Sigmoid colon (tissue), 7 donors: ENCODE data around the gene LAPTM5. TPM values are rescaled to one million over a fixed set of nuclear protein-coding genes. Genes with fewer than 3 reads are reported as not detected.

Experiments
- DNase-seq: peaks from one replicate; pipeline ENCODE4 v3.0.0-alpha.2; 2019
- H3K27ac ChIP-seq, 4 donors: fragments of 200-600 bp; sonication (generic); one replicate each; pipeline ENCODE4 v1.5.1; 2016 to 2019; ENCODE audit warnings: mild to moderate bottlenecking in 1 of 4
- H3K27me3 ChIP-seq, 3 donors: fragments of 200-600 bp; sonication (generic); one replicate each; pipeline ENCODE4 v1.5.1; 2019; ENCODE audit warnings: mild to moderate bottlenecking in 1 of 3
- H3K36me3 ChIP-seq, 4 donors: fragments of 200-600 bp; sonication (generic); one replicate each; pipeline ENCODE4 v1.5.1; 2016 to 2019
- H3K4me1 ChIP-seq, 4 donors: fragments of 200-600 bp; sonication (generic); one replicate each; pipeline ENCODE4 v1.5.1; 2017 to 2019
- H3K4me3 ChIP-seq, 4 donors: fragments of 200-600 bp; sonication (generic); one replicate each; pipeline ENCODE4 v1.5.1; 2017 to 2019; ENCODE audit warnings: mild to moderate bottlenecking in 2 of 4, moderate library complexity in 1 of 4
- H3K9me3 ChIP-seq, 4 donors: fragments of 200-600 bp in 3 of 4; sonication (generic) in 3 of 4; one replicate each; pipeline versions ENCODE4 v1.5.1 to v1.6.1; 2013 to 2019
- CTCF ChIP-seq, 4 experiments: fragments of 450-650 bp in 3 of 4; fragments of 200-600 bp in 1 of 4; IDR thresholded peaks; one replicate each; pipeline ENCODE4 v1.5.1; 2016 to 2019; ENCODE audit warnings: antibody characterized with exemption in 4 of 4, mild to moderate bottlenecking in 3 of 4, moderate library complexity in 2 of 4
- EP300 ChIP-seq, 4 donors: sonication (generic); formaldehyde crosslinking; IDR thresholded peaks; one replicate each; pipeline ENCODE4 v1.6.1; 2017; ENCODE audit warnings: antibody characterized with exemption in 4 of 4
- POLR2A ChIP-seq, 2 donors: fragments of 450-650 bp; IDR thresholded peaks; one replicate each; pipeline ENCODE4 v1.6.1; 2016; ENCODE audit warnings: antibody characterized with exemption in 2 of 2, mild to moderate bottlenecking in 2 of 2, moderate library complexity in 2 of 2
- POLR2AphosphoS5 ChIP-seq, 4 donors: sonication (generic); formaldehyde crosslinking; IDR thresholded peaks; one replicate each; pipeline ENCODE4 v1.6.1; 2017; ENCODE audit warnings: antibody characterized with exemption in 4 of 4
- WGBS, 2 donors: extraction: QIAGEN DNeasy Blood & Tissue Kit; methylation state at CpG; one replicate each; pipeline ENCODE4 v1.1.7; 2013; 5-methylcytosine and 5-hydroxymethylcytosine counted together
- intact Hi-C: fragments of 100-400 bp; cut with DNase I; formaldehyde crosslinking; loops from one replicate; pipeline ENCODE4 v1.15.1; 2023
- polyA plus RNA-seq, 3 donors: library from polyadenylated mRNA; stranded (reverse); fragments of 200-250 nt; gene quantifications; one replicate each; pipeline ENCODE4 v1.2.3, GENCODE V29; 2013
- small RNA-seq, 3 donors: library from RNA; depleted of rRNA; stranded (forward); fragments of <200 nt; gene quantifications; one replicate each; pipeline ENCODE3, GENCODE V24; 2016
- total RNA-seq, 4 donors: library from RNA; depleted of rRNA; stranded (reverse); fragments of >200 nt; gene quantifications; one replicate each; pipeline ENCODE4 v1.1.0, GENCODE V29; 2016
- donor health status: healthy with polysubstance abuse.
- donor health status: Bipolar disorder and iron deficiency.
- donor health status: healthy.

LAPTM5 gene
- total and polyA plus RNA-seq, 7 donors, result 30.2 to 219 (median 47.4) TPM

- Histone ChIP-seq H3K4me1 (peaks cover 0 to 37% (median 27%) of the 10 kb centered on the region in 4 donors), H3K36me3 (no peaks in the 10 kb centered on the region), H3K4me3 (no peak overlapping the region), H3K9me3 (no peaks in the 10 kb centered on the region), H3K27me3 (peaks cover 13 to 32% (median 24%) of the 10 kb centered on the region in 3 donors), H3K27ac (no peak overlapping the region)
- TF ChIP-seq CTCF (IDR thresholded peaks at IDR 0.05) (no peak), POLR2A (IDR thresholded peaks at IDR 0.05) (no peak), POLR2AphosphoS5 (IDR thresholded peaks at IDR 0.05) (no peak), EP300 (IDR thresholded peaks at IDR 0.05) (no peak)
- intact Hi-C loops, result no loop called here
- 87 to 91% methylated on average over 4 of the region's 4 CpGs for WGBS, 2 donors
- DNase-seq, result peak; percentile 39
These were observed 73.3 kb downstream of the LAPTM5 start for GRCh38 chr1:30684259-30684658.

GRCh38 chr1:30683699-30684098 lies 73.9 kb downstream of the LAPTM5 start:
- peaks cover 0 to 38% (median 30%) of the 10 kb centered on the region in 4 donors for H3K4me1 ChIP-seq
- WGBS, 2 donors, result 78 to 86% methylated on average over 5 of the region's 5 CpGs
- H3K36me3 ChIP-seq, result no peaks in the 10 kb centered on the region
- H3K9me3 ChIP-seq, result no peaks in the 10 kb centered on the region
- peak; percentile 29 for DNase-seq
- no peak overlapping the region for H3K27ac ChIP-seq
- H3K27me3 ChIP-seq, result peaks cover 13 to 32% (median 24%) of the 10 kb centered on the region in 3 donors
- intact Hi-C loops, result no loop called here
- no peak overlapping the region for H3K4me3 ChIP-seq
- no peak for TF ChIP-seq POLR2AphosphoS5 (IDR thresholded peaks at IDR 0.05)
- no peak for TF ChIP-seq CTCF (IDR thresholded peaks at IDR 0.05)
- TF ChIP-seq POLR2A (IDR thresholded peaks at IDR 0.05), result no peak
- TF ChIP-seq EP300 (IDR thresholded peaks at IDR 0.05), result no peak

Small RNAs within 50 kb of the gene (small RNA-seq; reads per million reads assigned to genes)
- gene MIR4420, result 0 reads per million in 3 donors

Other genes with a start within 250 kb of the LAPTM5 start
- under 1 TPM in 2 of 4 donors, not detected in 2; 0.36 to 0.54 TPM for gene MATN1, start 34.2 kb downstream of the LAPTM5 start, total RNA-seq
- gene MATN1, start 34.2 kb downstream of the LAPTM5 start, polyA plus RNA-seq, result under 1 TPM in 1 of 3 donors, not detected in 2; 0.09 TPM
- gene SDC3, start 151.0 kb upstream of the LAPTM5 start, total RNA-seq, result 10 to 100 TPM; 29.9 to 91.1 (median 50.7) TPM
- 10 to 100 TPM in 1 of 3 donors, 1 to 10 TPM in 2; 2.4 to 29.8 (median 6.5) TPM for gene SDC3, start 151.0 kb upstream of the LAPTM5 start, polyA plus RNA-seq